Measurements from ENCODE around the gene SLC8B1. TPM values are rescaled to one million over a fixed set of nuclear protein-coding genes. Genes with fewer than 3 reads are reported as not detected.

SLC8B1 gene
- total and polyA plus RNA-seq, 2 donors (not counting 1 experiment from before 2014, with no cell fraction given), result 16.7 to 16.8 TPM

- H3K9me3 ChIP-seq (ENCODE audit: control insufficient read depth, insufficient read depth, low read depth, low read length), result no peaks in the 10 kb centered on the region
- no peak for DNase-seq (ENCODE audit: low read depth in 2 of 2)
- no peaks in the 10 kb centered on the region for H3K79me2 ChIP-seq (ENCODE audit: control insufficient read depth, insufficient read depth, low read length)
- H3K36me3 ChIP-seq (ENCODE audit: control insufficient read depth, insufficient read depth, low read length), result no peaks in the 10 kb centered on the region
- H3K4me3 ChIP-seq (replicated peaks in 1 of 4; ENCODE audit: control extremely low read depth in 1 of 4, insufficient read depth in 1 of 4, low read depth in 3 of 4, low read length in 4 of 4), result no peak overlapping the region
- no peak overlapping the region for H3K4me2 ChIP-seq (ENCODE audit: extremely low read depth, insufficient read depth, low read length)
- no peak overlapping the region for H3K9ac ChIP-seq (ENCODE audit: insufficient read depth, low read length)
- no peak for TF ChIP-seq CTCF (conservative IDR thresholded peaks at IDR 0.05 in 1 of 2, IDR thresholded peaks at IDR 0.05 in 1 of 2; ENCODE audit: low read depth in 1 of 2, low read length in 2 of 2)
- TF ChIP-seq EZH2 (IDR thresholded peaks at IDR 0.05; ENCODE audit: low read length, missing control alignments), result no peak
- no peaks in the 10 kb centered on the region for H3K27me3 ChIP-seq (ENCODE audit: control insufficient read depth, insufficient read depth, low read length)
- no peak overlapping the region for H3K27ac ChIP-seq (ENCODE audit: insufficient read depth, low read length)
- no peaks in the 10 kb centered on the region for H4K20me1 ChIP-seq (ENCODE audit: control insufficient read depth, extremely low read depth, insufficient read depth, low read length)
- peaks cover 6% of the 10 kb centered on the region for H3K4me1 ChIP-seq (ENCODE audit: control insufficient read depth, extremely low read depth, insufficient read depth, low read length)
- no peak overlapping the region for H2AFZ ChIP-seq (ENCODE audit: low read length)
Observed at GRCh38 chr12:113267621-113268020, 67.3 kb downstream of the SLC8B1 start.

GRCh38 chr12:113266106-113266895, 68.6 kb downstream of the SLC8B1 start:
- no peak overlapping the region for H3K4me3 ChIP-seq (replicated peaks in 1 of 4; ENCODE audit: control extremely low read depth in 1 of 4, insufficient read depth in 1 of 4, low read depth in 3 of 4, low read length in 4 of 4)
- no peak overlapping the region for H3K4me2 ChIP-seq (ENCODE audit: extremely low read depth, insufficient read depth, low read length)
- no peaks in the 10 kb centered on the region for H3K36me3 ChIP-seq (ENCODE audit: control insufficient read depth, insufficient read depth, low read length)
- no peaks in the 10 kb centered on the region for H3K79me2 ChIP-seq (ENCODE audit: control insufficient read depth, insufficient read depth, low read length)
- no peak for DNase-seq (ENCODE audit: low read depth in 2 of 2)
- H3K9ac ChIP-seq (ENCODE audit: insufficient read depth, low read length), result no peak overlapping the region
- H3K4me1 ChIP-seq (ENCODE audit: control insufficient read depth, extremely low read depth, insufficient read depth, low read length), result peaks cover 2% of the 10 kb centered on the region
- no peak for TF ChIP-seq EZH2 (IDR thresholded peaks at IDR 0.05; ENCODE audit: low read length, missing control alignments)
- no peak for TF ChIP-seq CTCF (conservative IDR thresholded peaks at IDR 0.05 in 1 of 2, IDR thresholded peaks at IDR 0.05 in 1 of 2; ENCODE audit: low read depth in 1 of 2, low read length in 2 of 2)
- no peak overlapping the region for H3K27ac ChIP-seq (ENCODE audit: insufficient read depth, low read length)
- H3K27me3 ChIP-seq (ENCODE audit: control insufficient read depth, insufficient read depth, low read length), result no peaks in the 10 kb centered on the region
- H4K20me1 ChIP-seq (ENCODE audit: control insufficient read depth, extremely low read depth, insufficient read depth, low read length), result no peaks in the 10 kb centered on the region
- no peak overlapping the region for H2AFZ ChIP-seq (ENCODE audit: low read length)
- no peaks in the 10 kb centered on the region for H3K9me3 ChIP-seq (ENCODE audit: control insufficient read depth, insufficient read depth, low read depth, low read length)

GRCh38 chr12:113263431-113263963, 71.4 kb downstream of the SLC8B1 start:
- Histone ChIP-seq H3K27me3 (ENCODE audit: control insufficient read depth, insufficient read depth, low read length) (no peaks in the 10 kb centered on the region), H3K27ac (ENCODE audit: insufficient read depth, low read length) (no peak overlapping the region), H2AFZ (ENCODE audit: low read length) (no peak overlapping the region), H3K4me1 (ENCODE audit: control insufficient read depth, extremely low read depth, insufficient read depth, low read length) (peaks cover 5% of the 10 kb centered on the region), H3K36me3 (ENCODE audit: control insufficient read depth, insufficient read depth, low read length) (no peaks in the 10 kb centered on the region), H3K9ac (ENCODE audit: insufficient read depth, low read length) (no peak overlapping the region), H3K4me2 (ENCODE audit: extremely low read depth, insufficient read depth, low read length) (no peak overlapping the region), H3K4me3 (replicated peaks in 1 of 4; ENCODE audit: control extremely low read depth in 1 of 4, insufficient read depth in 1 of 4, low read depth in 3 of 4, low read length in 4 of 4) (no peak overlapping the region), H4K20me1 (ENCODE audit: control insufficient read depth, extremely low read depth, insufficient read depth, low read length) (no peaks in the 10 kb centered on the region), H3K9me3 (ENCODE audit: control insufficient read depth, insufficient read depth, low read depth, low read length) (no peaks in the 10 kb centered on the region), H3K79me2 (ENCODE audit: control insufficient read depth, insufficient read depth, low read length) (no peaks in the 10 kb centered on the region)
- DNase-seq (ENCODE audit: low read depth in 2 of 2), result no peak
- TF ChIP-seq EZH2 (IDR thresholded peaks at IDR 0.05; ENCODE audit: low read length, missing control alignments), result no peak
- TF ChIP-seq CTCF (conservative IDR thresholded peaks at IDR 0.05 in 1 of 2, IDR thresholded peaks at IDR 0.05 in 1 of 2; ENCODE audit: low read depth in 1 of 2, low read length in 2 of 2), result no peak

Measured in fibroblast of lung (primary cell).